VCaP (cell line): ENCODE data around the gene NPIPA3.
"Not testable (repeated sequence)": the region's sequence is repeated elsewhere in the genome, so short reads cannot be mapped to it uniquely, and the experiment has no call there.

Experiments
- H3K27ac ChIP-seq: fragments of 450-650 bp; 2 replicates; pipeline ENCODE4 v1.5.1; 2017
- TF ChIP-seq, protein P1 (sequence below): fragments of 450-650 bp; conservative IDR thresholded peaks from 2 replicates; pipeline ENCODE4 v1.5.1; 2017; ENCODE audit warnings: mild to moderate bottlenecking, moderate library complexity

The NPIPA3 gene

DNA sequence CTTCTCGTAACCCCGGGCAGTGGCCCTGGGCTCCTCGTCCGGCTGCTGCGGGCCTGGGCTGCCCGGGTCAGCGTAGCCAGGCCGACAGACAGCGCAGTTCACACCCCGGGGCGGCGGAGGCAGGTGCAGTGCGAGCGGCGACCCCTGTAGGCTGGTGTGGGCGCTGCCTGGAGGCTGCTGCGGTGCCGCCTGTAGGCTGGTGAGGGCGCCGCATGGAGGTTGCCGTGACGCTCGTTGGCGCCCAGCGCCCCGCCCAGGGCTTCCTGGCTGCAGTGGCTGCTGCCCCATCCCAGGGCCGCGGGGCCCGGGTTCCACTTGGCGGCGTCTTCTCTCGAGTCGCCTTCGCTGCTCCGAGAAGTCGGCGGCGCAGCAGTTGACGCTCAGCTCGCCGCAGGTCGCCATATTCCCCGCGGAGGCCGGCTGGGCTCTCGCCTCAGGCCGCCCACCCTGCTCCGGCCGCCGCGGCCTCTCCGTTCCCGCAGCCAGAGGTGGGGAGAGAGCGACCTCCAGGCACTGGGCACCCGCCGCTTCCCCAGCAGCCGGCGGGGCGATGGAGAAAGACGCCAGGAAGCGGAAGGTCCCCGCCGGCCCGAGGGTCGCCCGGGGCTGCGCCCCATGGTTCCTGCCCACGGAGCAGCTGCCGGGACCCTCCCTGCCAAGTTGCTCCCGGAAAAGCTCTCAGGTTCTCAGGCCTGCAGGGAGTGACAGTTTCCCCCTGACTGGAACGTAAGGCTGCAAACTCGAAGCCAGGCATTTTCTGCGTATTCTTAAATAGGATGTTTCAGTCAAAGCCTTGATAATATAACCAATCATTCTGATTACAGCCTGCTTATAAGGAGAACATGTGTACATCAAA is at the start of gene NPIPA3:
Gene NPIPA3, plus strand, starts transcription at position 256 of the 856 bp plus-strand sequence. CDS start 5,533 bp downstream, outside the sequence.
- not testable (repeated sequence) for H3K27ac ChIP-seq

DNA sequence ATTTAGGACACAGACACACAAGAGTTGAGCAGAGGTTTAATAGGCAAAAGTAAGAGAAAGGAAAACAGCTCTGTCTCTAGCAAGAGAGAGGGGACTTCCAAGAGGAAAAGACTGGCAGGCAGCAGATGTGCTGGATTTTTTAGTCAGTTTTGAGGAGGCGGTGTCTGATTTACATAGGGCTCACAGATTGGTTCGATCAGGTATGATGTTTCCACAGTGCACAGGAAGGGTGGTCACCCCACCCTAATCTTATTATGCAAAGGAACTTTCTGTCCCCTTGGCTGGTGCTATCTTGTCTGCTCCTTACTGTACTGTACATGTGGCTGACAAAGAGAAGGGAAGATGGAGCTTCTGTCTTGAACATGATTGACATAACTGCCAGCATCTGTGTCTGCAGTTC is 45.1 kb upstream of the NPIPA3 start:
- TF ChIP-seq, protein P1, sequence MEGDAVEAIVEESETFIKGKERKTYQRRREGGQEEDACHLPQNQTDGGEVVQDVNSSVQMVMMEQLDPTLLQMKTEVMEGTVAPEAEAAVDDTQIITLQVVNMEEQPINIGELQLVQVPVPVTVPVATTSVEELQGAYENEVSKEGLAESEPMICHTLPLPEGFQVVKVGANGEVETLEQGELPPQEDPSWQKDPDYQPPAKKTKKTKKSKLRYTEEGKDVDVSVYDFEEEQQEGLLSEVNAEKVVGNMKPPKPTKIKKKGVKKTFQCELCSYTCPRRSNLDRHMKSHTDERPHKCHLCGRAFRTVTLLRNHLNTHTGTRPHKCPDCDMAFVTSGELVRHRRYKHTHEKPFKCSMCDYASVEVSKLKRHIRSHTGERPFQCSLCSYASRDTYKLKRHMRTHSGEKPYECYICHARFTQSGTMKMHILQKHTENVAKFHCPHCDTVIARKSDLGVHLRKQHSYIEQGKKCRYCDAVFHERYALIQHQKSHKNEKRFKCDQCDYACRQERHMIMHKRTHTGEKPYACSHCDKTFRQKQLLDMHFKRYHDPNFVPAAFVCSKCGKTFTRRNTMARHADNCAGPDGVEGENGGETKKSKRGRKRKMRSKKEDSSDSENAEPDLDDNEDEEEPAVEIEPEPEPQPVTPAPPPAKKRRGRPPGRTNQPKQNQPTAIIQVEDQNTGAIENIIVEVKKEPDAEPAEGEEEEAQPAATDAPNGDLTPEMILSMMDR: no peak
- H3K27ac ChIP-seq: peak overlapping the region; percentile 75

DNA sequence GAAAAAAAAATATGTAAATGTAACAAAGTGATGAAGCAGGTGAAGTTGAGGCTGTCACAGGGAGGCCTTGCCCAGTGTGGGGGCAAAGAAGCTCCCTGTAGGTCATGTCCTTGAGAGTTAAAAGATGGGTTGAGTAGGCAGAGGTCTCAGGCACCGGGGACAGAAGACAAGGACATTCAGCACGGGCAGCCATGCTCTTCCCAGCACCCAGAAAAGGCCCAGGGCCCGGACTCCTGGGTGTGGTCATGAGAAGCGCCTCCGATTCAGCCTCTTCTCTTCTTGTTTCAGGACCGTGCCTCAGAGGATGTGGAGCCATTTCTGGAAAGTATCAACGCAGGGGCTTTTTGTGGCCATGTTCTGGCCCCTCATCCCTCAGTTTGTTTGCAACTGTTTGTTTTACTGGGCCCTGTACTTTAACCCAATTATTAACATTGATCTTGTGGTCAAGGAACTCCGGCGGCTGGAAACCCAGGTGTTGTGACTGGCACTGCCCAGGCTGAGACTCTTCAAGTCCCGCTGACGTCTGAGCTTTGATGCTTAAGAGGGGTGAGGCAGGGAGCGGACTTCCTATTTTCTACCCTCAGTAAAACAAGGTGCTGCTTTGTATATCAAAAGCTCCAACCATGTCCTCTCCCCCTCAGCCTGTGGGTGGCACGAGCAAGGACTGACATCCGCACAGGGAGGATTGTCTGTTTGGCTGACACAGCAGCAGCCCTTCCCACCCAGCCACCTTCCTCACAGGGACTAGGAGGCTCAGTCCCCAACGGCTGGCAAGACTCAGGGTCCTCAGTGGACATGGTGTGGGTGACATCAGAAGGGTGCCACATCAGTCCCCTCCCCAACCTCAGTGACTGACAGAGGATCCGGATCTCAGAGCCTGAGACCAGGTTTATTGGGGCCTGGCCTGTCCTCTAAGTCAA is 35.6 kb upstream of the NPIPA3 start:
- no peak overlapping the region for H3K27ac ChIP-seq
- TF ChIP-seq, protein P1: no peak

DNA sequence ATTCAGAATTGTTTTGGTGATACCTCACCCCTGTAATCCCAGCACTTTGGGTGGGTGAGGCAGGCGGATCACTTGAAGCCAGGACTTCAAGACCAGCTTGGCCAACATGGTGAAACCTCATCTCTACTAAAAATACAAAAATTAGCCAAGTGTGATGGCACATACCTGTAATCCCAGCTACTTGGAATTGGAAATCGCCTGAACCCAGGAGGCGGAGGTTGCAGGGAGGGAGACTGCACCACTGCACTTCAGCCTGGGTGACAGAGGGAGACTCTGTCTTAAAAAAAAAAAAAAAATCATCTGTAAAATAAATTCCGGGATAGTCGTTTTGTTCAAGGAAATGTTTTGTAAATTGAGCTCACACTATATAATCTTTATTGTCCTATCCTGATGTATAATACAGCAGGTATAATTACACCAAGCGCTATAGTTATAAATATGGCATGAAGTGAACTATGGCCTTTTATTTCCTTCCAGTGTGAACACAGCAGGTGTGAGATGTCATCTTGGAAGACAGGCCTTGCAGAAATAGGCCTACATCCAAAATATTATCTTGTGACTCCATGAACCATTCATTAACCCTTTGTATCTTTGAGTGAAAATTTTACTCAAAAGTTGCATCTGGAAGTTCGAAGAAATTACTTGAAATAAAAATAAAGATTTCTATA is 34.5 kb upstream of the NPIPA3 start:
- TF ChIP-seq, protein P1: no peak
- no peak overlapping the region for H3K27ac ChIP-seq

DNA sequence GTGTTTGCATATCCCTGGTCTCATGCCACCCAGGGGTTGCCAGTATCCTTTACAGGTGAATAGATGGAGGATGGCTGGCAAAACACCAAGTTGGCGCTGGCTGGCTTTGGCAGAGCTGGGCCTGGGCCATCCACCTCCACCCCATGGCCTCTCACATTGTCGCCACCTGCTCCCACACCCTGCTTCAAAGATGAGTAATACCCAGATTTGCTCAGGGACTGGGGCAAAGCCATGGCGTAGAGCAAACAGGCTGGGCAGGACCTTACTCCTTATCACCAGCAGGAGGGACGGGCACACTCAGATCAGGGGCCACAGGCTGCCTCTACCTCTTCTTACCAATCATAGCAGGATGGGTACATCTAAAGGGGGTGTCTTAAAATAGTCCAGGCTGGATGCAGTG is 33.4 kb upstream of the NPIPA3 start:
- H3K27ac ChIP-seq: no peak overlapping the region
- TF ChIP-seq, protein P1: no peak

DNA sequence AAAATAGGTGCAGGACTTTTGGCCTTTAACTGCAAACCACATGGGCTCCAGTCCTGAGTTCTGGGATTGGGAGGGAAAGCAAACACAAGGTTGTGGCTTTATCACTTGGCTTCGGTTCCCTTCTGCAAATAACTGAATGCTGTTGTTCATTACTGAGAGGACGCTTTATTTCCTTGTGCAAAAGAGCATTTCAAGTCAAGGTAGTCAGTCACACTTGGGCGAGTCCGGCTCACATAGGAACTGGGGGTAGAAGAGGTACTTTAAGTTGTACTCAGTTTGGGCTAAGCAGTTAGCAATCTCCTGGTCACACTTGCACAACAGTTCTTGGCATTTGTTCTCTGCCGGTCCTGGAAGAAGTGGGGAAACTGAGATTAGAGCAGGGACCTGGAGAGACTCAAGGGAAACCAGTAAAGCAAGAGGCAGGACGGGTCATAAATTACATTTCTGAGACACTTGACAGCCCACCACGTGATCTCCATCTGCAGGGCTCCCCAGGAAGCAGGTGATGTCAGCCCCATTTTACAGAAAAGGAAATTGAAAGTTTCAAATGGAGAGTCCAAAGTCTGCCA is 30.7 kb upstream of the NPIPA3 start:
- TF ChIP-seq, protein P1: no peak
- peak overlapping the region; percentile 64 for H3K27ac ChIP-seq

DNA sequence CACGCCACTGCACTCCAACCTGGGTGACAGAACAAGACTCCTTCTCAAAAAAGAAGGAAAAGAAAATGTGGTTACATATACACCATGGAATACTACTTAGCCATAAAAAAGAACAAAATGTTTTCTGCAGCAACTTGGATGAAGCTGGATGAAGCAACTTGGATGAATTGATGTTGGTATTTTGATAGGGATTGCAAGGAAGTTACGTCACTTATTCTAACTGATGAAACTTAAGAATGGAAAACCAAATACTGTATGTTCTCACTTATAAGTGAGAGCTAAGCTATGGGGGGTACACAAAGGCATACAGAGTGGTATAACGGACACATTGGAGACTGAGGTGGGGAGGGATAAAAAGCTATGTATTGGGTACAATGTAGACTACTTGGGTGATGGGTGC is 26.6 kb upstream of the NPIPA3 start:
- TF ChIP-seq, protein P1: no peak
- no peak overlapping the region for H3K27ac ChIP-seq
